CMK (cell line): ENCODE measurements around the gene PDLIM5.
A peak's percentile ranks its signal among the peaks of the same experiment; 100 is the strongest.
"Not testable (repeated sequence)": the region's sequence is repeated elsewhere in the genome, so short reads cannot be mapped to it uniquely, and the experiment has no call there.

ENCODE experiments used
- DNase-seq: peaks from one replicate; pipeline ENCODE4 v3.0.0-alpha.2; 2010; ENCODE audit warnings: low read depth

PDLIM5 gene

GRCh38 chr4:94451695-94452475 lies at the start of gene PDLIM5:
TSS of gene PDLIM5 (plus strand) at chr4:94451942. CDS start at chr4:94455289, 3,347 bp downstream.
- peak; percentile 63 for DNase-seq

GRCh38 chr4:94402439-94402838 lies 49.3 kb upstream of the PDLIM5 start:
- not testable (repeated sequence) for DNase-seq

- no peak for DNase-seq
Observed at GRCh38 chr4:94403751-94404150, 48.0 kb upstream of the PDLIM5 start.

- peak; percentile 47 for DNase-seq
Observed at GRCh38 chr4:94406668-94407437, 44.9 kb upstream of the PDLIM5 start.

- no peak for DNase-seq
Observed at GRCh38 chr4:94407846-94408245, 43.9 kb upstream of the PDLIM5 start.

- DNase-seq, result no peak
Observed at GRCh38 chr4:94408549-94409374, 43.0 kb upstream of the PDLIM5 start.

GRCh38 chr4:94409375-94409679 lies 42.4 kb upstream of the PDLIM5 start:
- DNase-seq, result no peak

GRCh38 chr4:94409962-94410361 lies 41.8 kb upstream of the PDLIM5 start:
- no peak for DNase-seq

GRCh38 chr4:94410678-94411206 lies 41.0 kb upstream of the PDLIM5 start:
- DNase-seq, result no peak

GRCh38 chr4:94411296-94411695 lies 40.4 kb upstream of the PDLIM5 start:
- DNase-seq, result no peak

GRCh38 chr4:94412019-94412657 lies 39.6 kb upstream of the PDLIM5 start:
- no peak for DNase-seq

GRCh38 chr4:94412658-94413038 lies 39.1 kb upstream of the PDLIM5 start:
- DNase-seq, result no peak

GRCh38 chr4:94413085-94413840 lies 38.5 kb upstream of the PDLIM5 start:
- DNase-seq, result no peak

GRCh38 chr4:94414907-94415306 lies 36.8 kb upstream of the PDLIM5 start:
- no peak for DNase-seq

- no peak for DNase-seq
Observed at GRCh38 chr4:94415448-94415847, 36.3 kb upstream of the PDLIM5 start.

GRCh38 chr4:94416335-94416734 lies 35.4 kb upstream of the PDLIM5 start:
- DNase-seq, result no peak

- DNase-seq, result no peak
Observed at GRCh38 chr4:94416981-94417380, 34.8 kb upstream of the PDLIM5 start.

GRCh38 chr4:94419549-94419948 lies 32.2 kb upstream of the PDLIM5 start:
- DNase-seq, result no peak

GRCh38 chr4:94419956-94420355 lies 31.8 kb upstream of the PDLIM5 start:
- DNase-seq, result no peak

- DNase-seq, result no peak
Observed at GRCh38 chr4:94420356-94420755, 31.4 kb upstream of the PDLIM5 start.

- DNase-seq, result no peak
Observed at GRCh38 chr4:94426783-94427182, 25.0 kb upstream of the PDLIM5 start.
